GM19351 (cell line): ENCODE measurements around the gene QPCTL.
A peak's percentile ranks its signal among the peaks of the same experiment; 100 is the strongest.
"Not testable (repeated sequence)": the region's sequence is repeated elsewhere in the genome, so short reads cannot be mapped to it uniquely, and the experiment has no call there.

ENCODE experiments used
- ATAC-seq: cut with Tn5 transposase; IDR thresholded peaks from one replicate; pipeline ENCODE4 v1.9.1; 2021; ENCODE audit warnings: mild to moderate bottlenecking, moderate library complexity; ENCODE audit not compliant: unreplicated experiment

Gene QPCTL

GRCh38 chr19:45716359-45717130 lies 24.1 kb downstream of the QPCTL start:
- no peak for ATAC-seq

GRCh38 chr19:45717131-45717982 lies 24.9 kb downstream of the QPCTL start:
- peak; percentile 91 for ATAC-seq

- ATAC-seq, result no peak
These were observed 25.7 kb downstream of the QPCTL start for GRCh38 chr19:45717983-45718650.

GRCh38 chr19:45720065-45720464 lies 27.6 kb downstream of the QPCTL start:
- not testable (repeated sequence) for ATAC-seq

- ATAC-seq, result not testable (repeated sequence)
These were observed 36.2 kb downstream of the QPCTL start for GRCh38 chr19:45728683-45729082.

- ATAC-seq, result no peak
These were observed 37.4 kb downstream of the QPCTL start for GRCh38 chr19:45729800-45730290.

GRCh38 chr19:45730368-45731288 lies 38.2 kb downstream of the QPCTL start, which contains the start of gene FBXO46:
Gene FBXO46, minus strand, starts transcription at chr19:45730896. Its CDS starts 17,401 bp downstream, at chr19:45713495.
- peak; percentile 97 for ATAC-seq

- no peak for ATAC-seq
These were observed 40.8 kb downstream of the QPCTL start, which contains the start of gene MEIOSIN for GRCh38 chr19:45733160-45733810. Gene MEIOSIN, plus strand, starts transcription at chr19:45733439. Its CDS starts 1,938 bp downstream, at chr19:45735377.

GRCh38 chr19:45739498-45740439 lies 47.3 kb downstream of the QPCTL start:
- no peak for ATAC-seq

- no peak for ATAC-seq
These were observed 50.5 kb downstream of the QPCTL start for GRCh38 chr19:45742969-45743368.

GRCh38 chr19:45745606-45746005 lies 53.1 kb downstream of the QPCTL start:
- ATAC-seq, result no peak

- ATAC-seq, result no peak
These were observed 54.4 kb downstream of the QPCTL start for GRCh38 chr19:45746866-45747265.

GRCh38 chr19:45747513-45747912 lies 55.0 kb downstream of the QPCTL start:
- no peak for ATAC-seq

- not testable (repeated sequence) for ATAC-seq
These were observed 59.0 kb downstream of the QPCTL start for GRCh38 chr19:45751483-45751882.

- ATAC-seq, result no peak
These were observed 60.2 kb downstream of the QPCTL start for GRCh38 chr19:45752639-45753038.

GRCh38 chr19:45753548-45753947 lies 61.1 kb downstream of the QPCTL start:
- no peak for ATAC-seq
